Subcutaneous adipose tissue (tissue), 4 donors: Measurements from ENCODE around the gene DHX15. TPM values are rescaled to one million over a fixed set of nuclear protein-coding genes. Genes with fewer than 3 reads are reported as not detected.

ENCODE experiments used
- total RNA-seq, 4 donors: library from RNA; depleted of rRNA; stranded (reverse); fragments of >200 nt; gene quantifications; one replicate each; pipeline ENCODE4 v1.1.0, GENCODE V29; 2016
- TF ChIP-seq, protein P1 (sequence below): fragments of 450-650 bp; IDR thresholded peaks from one replicate; pipeline ENCODE4 v1.5.1; 2016; ENCODE audit warnings: low read depth, mild to moderate bottlenecking, control low read depth, antibody characterized with exemption, moderate library complexity

The DHX15 gene
- total RNA-seq, 4 donors from 2014 or later: 106 to 166 (median 120) TPM

DNA sequence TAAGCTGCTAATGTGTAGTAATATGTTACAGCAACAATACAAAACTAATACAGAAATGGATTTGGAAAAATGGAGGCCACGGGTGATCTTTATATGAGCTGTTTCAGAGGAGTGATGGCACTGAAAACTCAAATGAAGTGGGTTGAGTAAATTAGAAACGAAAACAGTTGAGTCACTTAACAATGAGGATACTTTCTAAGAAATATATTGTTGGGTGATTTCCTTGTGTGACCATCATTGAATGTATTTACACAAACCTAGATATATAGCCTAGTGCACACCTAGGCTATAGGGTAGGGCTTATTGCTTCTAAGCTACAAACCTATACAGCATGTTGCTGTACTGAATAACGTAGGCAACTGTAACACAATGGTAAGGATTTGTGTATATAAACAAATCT is 30.5 kb upstream of the DHX15 start:
- TF ChIP-seq, protein P1, sequence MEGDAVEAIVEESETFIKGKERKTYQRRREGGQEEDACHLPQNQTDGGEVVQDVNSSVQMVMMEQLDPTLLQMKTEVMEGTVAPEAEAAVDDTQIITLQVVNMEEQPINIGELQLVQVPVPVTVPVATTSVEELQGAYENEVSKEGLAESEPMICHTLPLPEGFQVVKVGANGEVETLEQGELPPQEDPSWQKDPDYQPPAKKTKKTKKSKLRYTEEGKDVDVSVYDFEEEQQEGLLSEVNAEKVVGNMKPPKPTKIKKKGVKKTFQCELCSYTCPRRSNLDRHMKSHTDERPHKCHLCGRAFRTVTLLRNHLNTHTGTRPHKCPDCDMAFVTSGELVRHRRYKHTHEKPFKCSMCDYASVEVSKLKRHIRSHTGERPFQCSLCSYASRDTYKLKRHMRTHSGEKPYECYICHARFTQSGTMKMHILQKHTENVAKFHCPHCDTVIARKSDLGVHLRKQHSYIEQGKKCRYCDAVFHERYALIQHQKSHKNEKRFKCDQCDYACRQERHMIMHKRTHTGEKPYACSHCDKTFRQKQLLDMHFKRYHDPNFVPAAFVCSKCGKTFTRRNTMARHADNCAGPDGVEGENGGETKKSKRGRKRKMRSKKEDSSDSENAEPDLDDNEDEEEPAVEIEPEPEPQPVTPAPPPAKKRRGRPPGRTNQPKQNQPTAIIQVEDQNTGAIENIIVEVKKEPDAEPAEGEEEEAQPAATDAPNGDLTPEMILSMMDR: no peak

GRCh38 chr4:24613502-24613901 is 29.1 kb upstream of the DHX15 start:
- TF ChIP-seq, protein P1: no peak

- TF ChIP-seq, protein P1: no peak
These were observed 27.2 kb upstream of the DHX15 start for GRCh38 chr4:24611575-24611974.

- TF ChIP-seq, protein P1: no peak
These were observed 23.0 kb upstream of the DHX15 start for GRCh38 chr4:24607334-24607733.

DNA sequence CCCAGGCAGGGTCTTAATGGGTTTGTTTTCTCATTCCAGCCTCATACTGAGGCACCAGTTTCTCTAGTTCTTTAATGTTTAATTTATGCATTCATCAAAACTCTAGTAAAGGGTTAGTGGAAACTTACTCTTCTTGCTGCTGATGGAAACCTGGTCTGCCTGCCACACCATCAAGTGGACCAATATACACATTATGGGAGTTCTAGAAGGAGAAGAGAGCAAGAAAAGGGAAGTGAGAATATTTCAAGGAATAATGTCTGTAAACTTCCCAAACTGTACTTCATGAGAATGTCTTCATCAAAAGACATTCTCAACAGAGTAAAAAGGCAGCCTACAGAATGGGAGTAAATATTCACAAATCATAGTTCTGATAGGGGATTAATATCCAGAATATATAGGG is 20.9 kb upstream of the DHX15 start:
- TF ChIP-seq, protein P1: no peak

GRCh38 chr4:24604558-24605214 is 20.3 kb upstream of the DHX15 start:
- TF ChIP-seq, protein P1: no peak

- TF ChIP-seq, protein P1: no peak
These were observed 19.0 kb upstream of the DHX15 start for GRCh38 chr4:24603343-24603742.
